ENCODE data around the gene CRADD.
"Not testable (repeated sequence)": the region's sequence is repeated elsewhere in the genome, so short reads cannot be mapped to it uniquely, and the experiment has no call there.

The CRADD gene

GRCh38 chr12:93796729-93797128 lies 119.6 kb downstream of the CRADD start:
- H3K27me3 ChIP-seq (ENCODE audit: insufficient read depth, low read length, poor library complexity) = no peaks in the 10 kb centered on the region
- H3K36me3 ChIP-seq (ENCODE audit: insufficient read depth, low read length) = no peaks in the 10 kb centered on the region
- H3K9ac ChIP-seq (ENCODE audit: low read depth, low read length) = no peak overlapping the region
- ATAC-seq (ENCODE audit: insufficient read depth, low read depth) (no peak), DNase-seq (no peak)
- no peak overlapping the region for H3K27ac ChIP-seq (ENCODE audit: low read length)
- H3K9me3 ChIP-seq (ENCODE audit: insufficient read depth, low read length, severe bottlenecking) = no peaks in the 10 kb centered on the region
- TF ChIP-seq EZH2 (IDR thresholded peaks at IDR 0.05; ENCODE audit: borderline replicate concordance, low read depth, low read length, severe bottlenecking) (no peak), CTCF (IDR thresholded peaks at IDR 0.05; ENCODE audit: borderline replicate concordance, extremely low read depth, low read length, poor library complexity, severe bottlenecking) (no peak)
- H4K20me1 ChIP-seq (ENCODE audit: insufficient read depth, low read length) = no peaks in the 10 kb centered on the region
- H3K4me3 ChIP-seq (ENCODE audit: low read depth in 1 of 2, low read length in 2 of 2) = no peak overlapping the region
- H3K4me2 ChIP-seq (ENCODE audit: insufficient read depth, low read length) = no peak overlapping the region
- H3K79me2 ChIP-seq (ENCODE audit: insufficient read depth, low read length) = no peaks in the 10 kb centered on the region
- no peak overlapping the region for H2AFZ ChIP-seq (ENCODE audit: low read depth, low read length)
- no peaks in the 10 kb centered on the region for H3K4me1 ChIP-seq (ENCODE audit: insufficient read depth, low read length)

- H3K4me1 ChIP-seq (ENCODE audit: insufficient read depth, low read length) = peaks cover 3% of the 10 kb centered on the region; the same call in 1 of the 2 replicates
These were observed 121.3 kb downstream of the CRADD start for GRCh38 chr12:93798279-93799151.

GRCh38 chr12:93801666-93802065 lies 124.5 kb downstream of the CRADD start:
- H3K27ac ChIP-seq (ENCODE audit: low read length); H3K4me1 ChIP-seq (ENCODE audit: insufficient read depth, low read length); H3K27me3 ChIP-seq (ENCODE audit: insufficient read depth, low read length, poor library complexity); H2AFZ ChIP-seq (ENCODE audit: low read depth, low read length); H3K79me2 ChIP-seq (ENCODE audit: insufficient read depth, low read length); H3K4me3 ChIP-seq (ENCODE audit: low read depth in 1 of 2, low read length in 2 of 2); H3K36me3 ChIP-seq (ENCODE audit: insufficient read depth, low read length); H3K9ac ChIP-seq (ENCODE audit: low read depth, low read length); H4K20me1 ChIP-seq (ENCODE audit: insufficient read depth, low read length); DNase-seq; H3K4me2 ChIP-seq (ENCODE audit: insufficient read depth, low read length); ATAC-seq (ENCODE audit: insufficient read depth, low read depth); H3K9me3 ChIP-seq (ENCODE audit: insufficient read depth, low read length, severe bottlenecking): not testable (repeated sequence)

More at GRCh38 chr12:93798279-93799151, 121.3 kb downstream of the CRADD start:
- Histone ChIP-seq H3K4me3 (ENCODE audit: low read depth in 1 of 2, low read length in 2 of 2) (no peak overlapping the region), H3K36me3 (ENCODE audit: insufficient read depth, low read length) (no peaks in the 10 kb centered on the region), H2AFZ (ENCODE audit: low read depth, low read length) (no peak overlapping the region), H3K27me3 (ENCODE audit: insufficient read depth, low read length, poor library complexity) (no peaks in the 10 kb centered on the region), H3K4me2 (ENCODE audit: insufficient read depth, low read length) (no peak overlapping the region), H3K9ac (ENCODE audit: low read depth, low read length) (no peak overlapping the region), H4K20me1 (ENCODE audit: insufficient read depth, low read length) (no peaks in the 10 kb centered on the region), H3K79me2 (ENCODE audit: insufficient read depth, low read length) (no peaks in the 10 kb centered on the region), H3K9me3 (ENCODE audit: insufficient read depth, low read length, severe bottlenecking) (no peaks in the 10 kb centered on the region), H3K27ac (ENCODE audit: low read length) (no peak overlapping the region)
- ATAC-seq (ENCODE audit: insufficient read depth, low read depth) (no peak), DNase-seq (no peak)
- no peak for TF ChIP-seq CTCF (IDR thresholded peaks at IDR 0.05; ENCODE audit: borderline replicate concordance, extremely low read depth, low read length, poor library complexity, severe bottlenecking)
- TF ChIP-seq EZH2 (IDR thresholded peaks at IDR 0.05; ENCODE audit: borderline replicate concordance, low read depth, low read length, severe bottlenecking) = no peak

GRCh38 chr12:93802293-93802692 lies 125.1 kb downstream of the CRADD start:
- Histone ChIP-seq H3K4me2 (ENCODE audit: insufficient read depth, low read length) (no peak overlapping the region), H3K4me1 (ENCODE audit: insufficient read depth, low read length) (peaks cover 3% of the 10 kb centered on the region; the same call in 1 of the 2 replicates)
- no peak for ATAC-seq (ENCODE audit: insufficient read depth, low read depth)

More at GRCh38 chr12:93802293-93802692, 125.1 kb downstream of the CRADD start:
- no peak overlapping the region for H3K4me3 ChIP-seq (ENCODE audit: low read depth in 1 of 2, low read length in 2 of 2)
- no peaks in the 10 kb centered on the region for H4K20me1 ChIP-seq (ENCODE audit: insufficient read depth, low read length)
- no peak overlapping the region for H3K27ac ChIP-seq (ENCODE audit: low read length)
- H3K9ac ChIP-seq (ENCODE audit: low read depth, low read length) = no peak overlapping the region
- no peaks in the 10 kb centered on the region for H3K79me2 ChIP-seq (ENCODE audit: insufficient read depth, low read length)
- no peak for DNase-seq
- H2AFZ ChIP-seq (ENCODE audit: low read depth, low read length) = no peak overlapping the region
- no peaks in the 10 kb centered on the region for H3K27me3 ChIP-seq (ENCODE audit: insufficient read depth, low read length, poor library complexity)
- H3K9me3 ChIP-seq (ENCODE audit: insufficient read depth, low read length, severe bottlenecking) = no peaks in the 10 kb centered on the region
- TF ChIP-seq CTCF (IDR thresholded peaks at IDR 0.05; ENCODE audit: borderline replicate concordance, extremely low read depth, low read length, poor library complexity, severe bottlenecking) = no peak
- no peak for TF ChIP-seq EZH2 (IDR thresholded peaks at IDR 0.05; ENCODE audit: borderline replicate concordance, low read depth, low read length, severe bottlenecking)
- H3K36me3 ChIP-seq (ENCODE audit: insufficient read depth, low read length) = no peaks in the 10 kb centered on the region

Measured in DND-41 (cell line).